HG03575 (cell line): Measurements from ENCODE around the gene TBC1D22A.

ENCODE experiments used
- ATAC-seq: cut with Tn5 transposase; IDR thresholded peaks from one replicate; pipeline ENCODE4 v1.9.1; 2021; ENCODE audit not compliant: unreplicated experiment, insufficient number of reproducible peaks, low FRiP score; ENCODE audit errors: extremely low read depth

TBC1D22A gene

DNA sequence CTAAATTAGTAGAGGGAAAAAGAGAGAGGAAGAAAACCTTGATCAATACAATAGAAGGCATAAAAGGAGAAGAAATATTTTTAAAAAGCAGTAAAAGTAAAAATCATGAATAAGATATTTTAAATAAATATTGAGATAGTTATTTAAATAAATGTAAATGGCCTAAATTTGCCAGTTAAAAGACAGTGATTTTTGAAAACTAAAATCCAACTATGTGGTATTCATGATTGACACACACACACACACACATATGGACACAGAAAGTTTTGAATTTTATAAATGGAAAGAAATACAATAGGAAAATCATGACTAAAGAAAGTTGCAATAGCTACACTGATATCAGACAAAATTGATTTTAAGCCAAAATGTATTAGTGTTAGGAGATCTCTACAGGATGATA lies 313.1 kb downstream of the TBC1D22A start:
- ATAC-seq, result no peak

DNA sequence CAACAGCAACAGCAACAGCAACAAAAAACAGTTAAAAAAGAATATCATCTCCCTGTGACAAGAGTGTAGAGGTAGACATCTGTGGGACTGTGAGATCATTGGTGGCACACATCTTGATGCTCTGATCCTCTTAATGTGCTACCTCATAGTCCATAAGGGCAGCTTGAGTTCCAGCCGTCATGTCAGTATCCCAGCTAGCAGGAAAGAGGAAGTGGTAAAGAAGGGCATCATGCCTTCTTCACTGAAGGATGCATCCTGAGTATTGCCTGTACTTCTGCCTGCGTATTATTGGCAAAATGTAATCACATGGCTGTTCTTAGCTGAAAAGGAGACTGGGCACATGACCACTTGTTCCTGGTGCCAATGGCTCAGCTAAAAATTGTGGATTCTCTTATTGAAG lies 314.3 kb downstream of the TBC1D22A start:
- no peak for ATAC-seq

DNA sequence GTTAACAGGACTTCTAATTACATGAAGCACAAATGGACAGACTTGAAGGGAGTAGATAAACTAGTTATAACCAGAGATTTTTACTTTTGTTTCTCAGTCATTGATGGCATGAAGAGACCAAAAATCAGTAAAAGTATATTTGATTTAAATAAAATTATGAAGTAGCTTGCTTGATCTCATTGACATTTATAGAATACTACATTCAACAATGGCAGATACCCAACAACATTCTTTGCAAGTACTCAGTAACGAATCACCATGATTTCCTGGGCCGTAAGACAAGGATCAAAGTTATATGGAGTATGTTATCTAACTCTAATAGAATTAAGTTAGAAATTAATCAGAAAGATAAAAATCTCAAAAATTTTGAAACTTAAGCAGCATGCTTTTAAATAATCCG lies 317.6 kb downstream of the TBC1D22A start:
- no peak for ATAC-seq

DNA sequence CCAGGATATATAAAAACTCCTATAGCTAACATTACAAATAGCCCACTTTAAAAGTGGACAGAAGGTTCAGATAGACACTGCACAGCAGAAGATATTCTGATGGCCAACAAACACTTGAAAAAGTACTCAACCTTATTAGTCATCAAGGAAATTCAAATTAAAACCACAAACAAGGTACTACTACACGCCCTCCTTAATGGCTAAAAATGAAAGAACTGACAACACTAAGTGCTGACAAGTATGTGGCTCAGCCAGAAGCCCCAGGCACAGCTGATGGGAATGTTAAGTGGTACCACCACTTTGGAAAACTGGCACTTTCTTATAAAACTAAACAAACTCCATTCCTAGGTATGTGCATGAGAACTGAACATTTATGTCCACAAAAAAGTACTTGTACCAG lies 320.1 kb downstream of the TBC1D22A start:
- no peak for ATAC-seq

DNA sequence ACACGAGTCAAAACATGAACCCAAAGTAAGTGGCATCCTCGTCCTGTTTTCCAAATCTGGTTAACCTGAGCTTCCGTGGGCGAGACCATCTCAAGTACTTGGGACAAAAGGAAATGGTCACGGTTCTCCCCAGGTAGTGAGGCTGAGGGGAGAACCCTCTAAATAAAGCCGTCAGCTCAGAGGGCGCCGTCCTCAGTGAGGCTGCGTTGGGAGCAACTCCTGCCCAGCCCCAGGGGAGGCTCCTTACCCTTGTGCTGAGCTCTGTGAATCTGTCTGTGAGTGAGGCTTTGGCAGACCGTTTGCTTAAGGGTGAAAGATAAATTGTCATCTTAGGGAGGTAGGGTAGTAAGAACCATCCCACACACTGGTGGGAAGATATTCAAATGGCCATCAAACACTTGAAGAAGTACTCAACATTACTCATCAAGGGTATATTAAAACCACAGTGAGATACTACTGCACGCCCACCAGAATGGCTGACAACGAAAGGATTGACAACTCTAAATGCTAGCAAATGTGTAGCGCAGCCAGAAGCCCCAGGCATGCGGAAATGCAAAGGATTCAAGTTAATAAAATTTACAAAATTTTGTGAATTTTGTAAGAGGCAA lies 321.0 kb downstream of the TBC1D22A start:
- ATAC-seq, result no peak

DNA sequence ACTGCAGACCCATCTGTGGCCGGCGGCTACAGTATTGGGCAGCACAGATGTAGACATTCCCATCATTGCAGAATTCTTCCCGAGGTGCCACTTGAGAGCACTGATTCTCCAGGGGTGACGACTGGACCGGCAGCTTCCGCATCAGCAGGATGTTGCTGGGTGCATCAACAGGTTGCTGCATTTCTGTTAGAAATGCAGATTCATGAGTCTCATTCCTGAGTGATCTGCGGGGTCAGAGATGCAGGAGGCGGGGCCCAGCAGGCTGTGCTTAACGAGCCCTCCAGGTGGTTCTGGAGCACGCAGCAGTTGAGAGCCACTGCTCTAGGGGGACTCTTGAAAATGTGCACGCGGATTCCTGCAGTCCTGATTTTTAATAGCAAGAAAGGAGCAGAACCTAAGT lies 321.8 kb downstream of the TBC1D22A start:
- no peak for ATAC-seq

DNA sequence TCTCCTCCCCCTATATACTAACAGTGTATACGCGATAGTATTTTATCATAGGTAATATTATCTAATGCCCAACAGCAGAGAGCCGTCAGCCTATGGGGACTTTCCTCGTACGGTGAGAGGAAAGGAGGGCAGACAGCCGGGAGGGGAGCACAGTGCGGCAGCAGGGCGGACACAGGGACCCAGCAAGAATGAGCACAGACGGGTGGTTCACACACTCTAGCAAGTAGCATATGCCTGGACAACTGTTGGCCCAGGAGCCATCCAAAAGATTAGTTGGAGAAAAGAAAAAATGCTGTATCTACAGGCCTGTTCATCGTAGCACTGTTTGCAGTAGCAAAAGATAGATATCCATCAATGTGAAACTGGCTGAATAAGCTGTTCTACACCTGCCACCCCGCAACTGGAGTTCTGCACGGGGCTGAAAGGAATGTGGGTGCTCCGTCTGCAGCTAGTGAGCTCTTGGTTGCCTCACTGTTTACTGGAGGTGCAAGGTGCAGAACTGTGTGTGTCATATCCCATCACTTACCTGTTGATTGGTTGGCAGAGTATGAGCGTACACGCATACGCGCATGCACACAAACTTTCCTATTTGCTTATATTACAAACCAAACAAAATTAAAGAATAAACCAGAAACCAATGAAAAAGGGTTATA lies 324.3 kb downstream of the TBC1D22A start:
- ATAC-seq, result no peak

DNA sequence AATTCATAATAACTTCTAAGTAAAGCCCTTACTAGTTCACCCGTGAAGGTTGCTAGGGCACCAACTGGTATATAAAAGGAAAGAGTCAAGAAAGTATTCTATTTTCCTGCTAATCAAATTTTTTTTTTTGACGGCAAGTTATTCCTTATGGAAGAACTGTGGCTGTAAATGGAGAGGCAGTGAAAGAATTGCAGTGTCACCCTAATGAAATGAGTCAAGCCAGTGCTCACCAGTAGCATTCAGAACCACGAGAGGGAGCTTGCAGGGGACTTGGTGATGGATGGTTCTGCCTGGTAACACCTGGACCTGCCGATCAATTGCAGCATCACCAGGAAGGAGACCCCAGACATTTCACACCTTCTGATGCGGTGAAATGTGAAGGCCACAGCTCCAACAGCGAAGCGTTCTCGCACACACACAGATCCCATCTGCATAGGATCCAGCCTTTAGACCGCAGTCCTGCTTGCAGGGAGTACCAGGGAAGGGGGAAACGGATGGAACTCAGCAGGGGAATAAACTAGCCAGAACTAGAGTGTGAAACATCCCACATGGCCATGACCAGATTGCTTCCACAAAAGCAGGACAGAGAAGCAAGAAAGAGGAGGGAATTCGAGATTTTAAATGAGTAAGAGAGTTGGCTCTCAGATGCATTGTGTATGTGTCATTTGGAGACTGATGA lies 326.2 kb downstream of the TBC1D22A start:
- no peak for ATAC-seq

DNA sequence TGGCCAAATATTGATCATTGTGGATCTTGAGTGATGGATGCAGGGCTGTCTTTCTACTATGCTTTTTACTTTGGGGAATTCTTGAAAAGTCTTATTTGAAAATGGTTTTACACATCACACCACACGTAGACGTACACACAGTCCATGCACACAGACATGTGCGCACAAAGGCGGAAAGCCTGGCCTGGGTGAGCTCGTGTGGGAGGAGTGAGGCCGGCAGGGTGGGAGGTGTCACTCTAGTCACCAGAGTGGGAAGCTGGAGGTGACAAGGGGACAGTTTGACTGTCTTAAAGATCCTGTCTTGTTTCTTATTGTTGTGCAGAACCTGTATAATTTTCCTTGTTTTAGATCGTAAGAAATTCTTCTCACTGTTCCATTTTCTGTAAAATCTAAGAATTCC lies 326.9 kb downstream of the TBC1D22A start:
- no peak for ATAC-seq

DNA sequence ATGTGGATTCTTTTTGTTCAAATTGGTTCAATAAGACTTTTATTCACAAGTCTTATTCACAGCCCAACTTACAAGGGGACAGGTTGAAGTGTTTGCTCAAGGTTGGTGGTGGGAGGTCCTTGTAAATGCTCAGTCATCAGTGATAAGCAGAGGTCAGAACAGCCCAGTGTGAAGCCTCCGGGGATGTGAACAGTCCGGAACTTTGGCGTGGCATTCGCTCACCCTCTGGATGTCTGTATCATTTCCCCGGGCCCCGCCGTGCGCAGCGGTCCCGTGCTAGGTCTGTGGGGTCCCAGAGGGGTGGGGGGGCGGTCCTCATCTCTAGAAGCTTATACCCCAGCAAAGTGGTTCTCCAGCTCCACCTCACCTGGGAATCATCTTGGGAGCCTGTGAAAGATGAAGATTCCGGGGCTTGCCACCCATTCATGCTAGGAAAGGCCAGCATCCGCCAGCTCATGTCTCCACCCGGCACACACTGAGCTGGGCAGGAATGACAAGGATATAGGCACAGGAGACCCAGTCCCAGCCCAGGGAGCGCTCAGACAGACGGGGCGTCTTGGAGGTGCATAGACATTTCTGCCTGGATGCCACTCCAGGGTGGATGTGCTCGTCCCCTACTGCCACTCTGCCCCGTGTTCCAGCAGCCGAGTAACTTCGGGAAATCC lies 327.5 kb downstream of the TBC1D22A start:
- no peak for ATAC-seq

DNA sequence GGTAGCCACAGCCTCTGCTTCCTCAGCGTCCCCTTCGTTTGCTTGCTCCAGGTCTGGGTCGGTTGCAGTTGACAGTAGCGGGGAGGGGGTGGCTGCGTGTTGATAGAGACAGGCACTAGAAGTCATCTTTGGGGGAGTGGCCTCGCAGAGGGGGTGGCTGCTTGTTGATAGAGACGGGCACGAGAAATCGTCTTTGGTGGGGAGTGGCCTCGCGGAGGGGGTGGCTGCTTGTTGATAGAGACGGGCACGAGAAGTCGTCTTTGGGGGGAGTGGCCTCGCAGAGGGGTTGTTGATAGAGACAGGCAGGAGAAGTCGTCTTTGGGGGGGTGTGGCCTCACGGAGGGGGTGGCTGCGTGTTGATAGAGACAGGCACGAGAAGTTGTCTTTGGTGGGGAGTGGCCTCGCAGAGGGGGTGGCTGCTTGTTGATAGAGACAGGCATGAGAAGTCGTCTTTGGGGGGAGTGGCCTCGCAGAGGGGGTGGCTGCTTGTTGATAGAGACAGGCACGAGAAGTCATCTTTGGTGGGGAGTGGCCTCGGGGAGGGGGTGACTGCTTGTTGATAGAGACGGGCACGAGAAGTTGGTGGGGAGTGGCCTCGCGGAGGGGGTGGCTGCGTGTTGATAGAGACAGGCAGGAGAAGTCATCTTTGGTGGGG lies 328.3 kb downstream of the TBC1D22A start:
- ATAC-seq, result no peak

DNA sequence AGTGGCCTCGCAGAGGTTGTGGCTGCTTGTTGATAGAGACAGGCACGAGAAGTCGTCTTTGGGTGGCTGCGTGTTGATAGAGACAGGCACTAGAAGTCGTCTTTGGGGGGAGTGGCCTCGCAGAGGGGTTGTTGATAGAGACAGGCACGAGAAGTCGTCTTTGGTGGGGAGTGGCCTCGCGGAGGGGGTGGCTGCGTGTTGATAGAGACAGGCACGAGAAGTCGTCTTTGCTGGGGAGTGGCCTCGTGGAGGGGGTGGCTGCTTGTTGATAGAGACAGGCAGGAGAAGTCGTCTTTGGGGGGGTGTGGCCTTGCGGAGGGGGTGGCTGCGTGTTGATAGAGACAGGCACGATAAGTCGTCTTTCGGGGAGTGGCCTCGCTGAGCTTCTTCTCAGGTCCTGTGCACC lies 328.8 kb downstream of the TBC1D22A start:
- ATAC-seq, result no peak

DNA sequence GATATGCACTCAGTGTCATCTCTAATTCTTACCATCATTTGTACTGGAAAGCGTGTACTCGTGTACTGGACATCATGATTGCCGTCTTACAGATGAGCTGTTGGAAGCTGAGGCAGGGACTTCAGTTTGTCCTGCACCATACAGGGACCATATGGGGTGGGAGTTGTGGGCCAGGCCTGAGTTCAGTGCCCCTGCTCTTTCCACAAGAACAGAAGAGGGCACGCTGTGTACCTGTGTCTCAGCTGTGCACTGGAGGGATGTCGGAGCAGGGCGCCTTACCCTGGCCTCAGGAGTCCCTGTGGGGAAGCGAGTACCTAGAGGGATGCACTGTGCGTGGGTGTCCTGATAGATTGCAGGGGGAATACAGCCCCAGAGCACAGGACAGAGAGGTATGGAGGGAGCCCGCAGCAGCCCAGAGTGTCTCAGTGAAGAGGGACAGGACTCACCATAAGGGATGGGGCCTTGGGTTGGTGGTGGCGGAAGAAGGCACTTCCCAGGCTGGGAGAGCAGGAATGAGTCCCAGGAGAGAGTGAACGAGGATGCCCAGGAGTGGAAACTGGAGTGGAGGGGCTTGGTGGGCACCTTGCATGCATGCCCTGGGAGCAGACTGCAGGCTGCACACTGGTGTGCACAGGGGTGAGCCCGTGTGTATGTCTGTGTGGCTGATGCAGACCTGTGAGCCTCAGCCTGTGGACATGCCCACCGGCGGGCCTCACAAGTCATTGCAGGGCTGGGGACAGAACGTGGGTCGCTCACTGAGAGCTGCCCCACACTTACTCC lies 329.7 kb downstream of the TBC1D22A start:
- ATAC-seq, result no peak

DNA sequence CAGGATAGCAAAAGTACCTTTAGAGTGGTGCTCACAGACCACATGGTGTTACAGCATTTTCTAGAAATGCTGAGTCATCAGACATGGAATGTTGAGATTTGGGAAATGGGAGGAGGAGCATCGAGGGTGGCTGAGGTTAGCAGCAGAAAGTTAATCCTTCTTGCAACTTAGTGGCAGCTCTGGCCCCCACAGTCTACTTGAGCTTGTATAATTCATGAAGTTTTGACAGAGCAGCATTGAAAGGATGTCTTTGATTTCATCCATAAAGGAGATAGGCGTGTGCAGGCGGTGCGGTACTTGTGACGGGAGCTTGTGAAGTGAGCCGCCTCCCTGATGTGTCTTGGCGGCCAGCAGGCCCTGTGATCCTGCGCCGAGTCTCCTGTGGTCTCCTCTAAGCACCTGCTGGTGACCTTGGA lies 330.5 kb downstream of the TBC1D22A start:
- no peak for ATAC-seq

DNA sequence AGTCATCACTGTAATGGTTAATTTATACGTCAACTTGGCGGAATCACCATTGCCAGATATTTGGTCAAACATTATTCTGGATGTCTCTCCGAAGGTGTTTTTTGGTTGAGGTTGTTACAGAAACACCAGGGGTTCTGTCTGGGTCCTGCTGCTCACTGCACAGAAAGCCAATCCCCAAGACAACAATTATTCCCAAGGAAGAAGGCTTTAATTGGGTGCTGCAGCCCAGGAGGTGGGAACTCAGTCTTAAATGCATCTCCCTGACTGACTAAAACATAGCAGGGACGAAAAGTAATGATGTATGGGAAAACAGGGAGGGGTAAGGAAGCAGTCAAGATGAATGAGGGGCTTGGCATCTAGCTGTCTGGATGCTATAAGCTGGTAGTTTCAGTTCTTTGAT lies 331.3 kb downstream of the TBC1D22A start:
- ATAC-seq, result no peak

DNA sequence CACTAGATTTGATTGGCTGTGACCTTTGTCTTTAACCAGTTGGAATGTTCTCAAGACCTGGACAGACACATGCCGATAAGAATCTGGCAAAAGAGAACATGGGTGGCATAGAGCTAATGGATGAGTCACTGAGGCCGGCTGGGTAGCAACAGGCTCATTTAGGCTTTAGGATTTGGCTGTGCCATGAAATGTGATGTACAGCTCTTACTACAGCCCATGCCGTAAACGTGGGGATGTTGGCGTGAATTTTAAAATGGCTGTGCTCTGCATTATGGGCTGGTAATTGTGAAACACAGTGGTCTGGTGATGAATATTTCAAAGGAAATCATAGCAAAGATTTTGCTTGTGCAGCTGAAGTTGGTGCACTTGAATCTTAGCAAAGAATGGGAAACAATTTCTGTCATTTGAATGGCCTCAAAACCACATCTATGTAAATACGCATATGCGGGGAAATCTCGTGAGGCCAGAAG lies 332.4 kb downstream of the TBC1D22A start:
- no peak for ATAC-seq

DNA sequence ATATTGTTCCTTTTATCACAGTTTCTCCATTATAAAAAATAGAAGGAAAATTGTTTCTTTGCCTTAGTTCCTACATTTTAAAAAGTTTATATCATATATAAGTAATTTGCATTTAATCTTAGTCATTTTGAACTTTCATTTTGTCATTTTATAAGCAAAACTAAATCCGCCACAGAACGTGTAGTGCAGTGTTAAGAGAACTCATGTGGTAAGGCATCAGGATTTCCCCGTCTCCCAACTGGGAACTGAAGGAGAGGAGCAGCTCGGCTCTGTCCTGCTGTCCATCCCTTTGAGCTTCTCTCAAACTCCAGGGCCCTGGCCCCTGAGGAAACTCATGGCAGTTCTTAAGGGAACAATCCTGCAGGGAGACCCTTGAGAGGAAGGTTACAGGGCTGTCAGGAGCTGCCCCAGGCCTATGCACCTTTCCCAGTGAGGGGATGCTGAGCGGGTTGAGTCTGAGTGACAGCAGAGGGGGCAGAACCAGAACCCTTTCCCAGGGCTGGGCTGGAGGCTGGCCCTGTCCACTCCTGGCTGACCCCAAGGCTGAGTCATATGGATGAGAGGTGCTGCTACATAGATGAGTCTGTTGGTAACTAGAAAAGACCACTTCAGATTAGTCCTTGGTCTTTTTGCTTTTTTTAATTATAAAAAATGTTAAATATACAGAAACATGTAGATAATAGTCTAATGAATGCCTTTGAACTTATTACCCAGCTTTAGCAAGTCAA lies 333.1 kb downstream of the TBC1D22A start:
- no peak for ATAC-seq

DNA sequence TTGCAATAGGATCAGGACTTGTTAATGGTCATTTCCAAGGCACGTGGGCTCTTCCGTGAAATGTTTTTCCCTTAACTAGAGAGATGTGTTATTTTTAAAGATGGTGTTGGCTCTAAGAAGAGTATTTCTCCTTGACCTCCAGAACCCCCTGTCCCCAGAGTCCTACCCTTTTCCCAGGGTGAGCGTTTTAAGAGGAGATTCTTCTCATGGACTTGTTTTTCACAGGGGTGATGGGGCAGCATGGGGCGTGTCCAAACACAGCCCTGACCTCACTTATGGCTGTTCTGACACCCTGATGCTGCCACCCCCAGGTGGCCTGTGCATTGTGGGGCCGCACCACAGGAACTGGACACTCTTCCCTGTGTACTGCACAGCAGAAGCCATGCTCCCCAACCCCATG lies 335.7 kb downstream of the TBC1D22A start:
- no peak for ATAC-seq
